T-helper 1 cell treated with Interleukin-12 subunit alpha and Interleukin-12 subunit beta and Interleukin-4 antibody, amounts not matched to agents 30 μg/mL and 1 μg/mL, for 36 hours (primary cell): Measurements from ENCODE around the gene JAM2.

Experiments
- H3K27ac Mint-ChIP-seq: one replicate; pipeline ENCODE4 v1.8.0; 2021; ENCODE audit warnings: mild to moderate bottlenecking, mixed read lengths
- H3K27me3 Mint-ChIP-seq: one replicate; pipeline ENCODE4 v1.8.0; 2021; ENCODE audit warnings: low read depth, mixed read lengths
- H3K36me3 Mint-ChIP-seq: one replicate; pipeline ENCODE4 v1.8.0; 2021; ENCODE audit warnings: low read depth, mixed read lengths
- H3K4me1 Mint-ChIP-seq: one replicate; pipeline ENCODE4 v1.8.0; 2021; ENCODE audit warnings: low read depth, mixed read lengths
- H3K4me3 Mint-ChIP-seq: one replicate; pipeline ENCODE4 v1.8.0; 2021; ENCODE audit warnings: mild to moderate bottlenecking, moderate library complexity, mixed read lengths
- H3K9me3 Mint-ChIP-seq: one replicate; pipeline ENCODE4 v1.8.0; 2021; ENCODE audit warnings: mixed read lengths

The JAM2 gene

GRCh38 chr21:25757531-25757930, 118.5 kb downstream of the JAM2 start:
- no peak overlapping the region for H3K27ac Mint-ChIP-seq
- H3K36me3 Mint-ChIP-seq, result peaks cover 50% of the 10 kb centered on the region
- H3K4me1 Mint-ChIP-seq, result peaks cover 25% of the 10 kb centered on the region
- H3K9me3 Mint-ChIP-seq, result no peaks in the 10 kb centered on the region
- no peak overlapping the region for H3K4me3 Mint-ChIP-seq
- H3K27me3 Mint-ChIP-seq, result no peaks in the 10 kb centered on the region

GRCh38 chr21:25759573-25759972, 120.5 kb downstream of the JAM2 start:
- no peaks in the 10 kb centered on the region for H3K9me3 Mint-ChIP-seq
- H3K27me3 Mint-ChIP-seq, result no peaks in the 10 kb centered on the region
- H3K36me3 Mint-ChIP-seq, result peaks cover 40% of the 10 kb centered on the region
- H3K27ac Mint-ChIP-seq, result peak overlapping the region; percentile 37
- H3K4me3 Mint-ChIP-seq, result peak overlapping the region; percentile 3
- H3K4me1 Mint-ChIP-seq, result peaks cover 25% of the 10 kb centered on the region

DNA sequence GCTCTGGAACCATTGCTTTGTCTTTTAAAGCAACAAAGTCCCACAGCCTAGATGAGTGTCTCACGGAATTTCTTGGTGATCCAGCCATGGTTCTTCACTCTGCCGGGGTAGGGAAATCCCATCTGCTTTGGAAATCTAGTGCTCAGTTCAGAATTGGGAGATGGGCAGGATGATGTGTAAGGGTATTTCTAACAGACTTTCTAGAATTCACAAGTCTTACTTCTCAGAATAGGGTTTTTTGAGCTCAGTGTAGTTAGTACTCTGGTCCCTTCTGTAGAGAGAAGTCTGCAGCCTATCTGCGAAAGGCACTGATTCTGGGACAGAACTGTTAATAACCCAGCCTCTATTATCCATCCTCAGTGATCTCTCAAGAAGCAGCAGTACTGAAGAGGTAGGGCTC, 121.0 kb downstream of the JAM2 start:
- peaks cover 25% of the 10 kb centered on the region for H3K4me1 Mint-ChIP-seq
- H3K27ac Mint-ChIP-seq, result no peak overlapping the region
- H3K27me3 Mint-ChIP-seq, result no peaks in the 10 kb centered on the region
- peaks cover 42% of the 10 kb centered on the region for H3K36me3 Mint-ChIP-seq
- H3K9me3 Mint-ChIP-seq, result no peaks in the 10 kb centered on the region
- H3K4me3 Mint-ChIP-seq, result no peak overlapping the region

GRCh38 chr21:25760677-25761076, 121.6 kb downstream of the JAM2 start:
- Mint-ChIP-seq H3K27ac (no peak overlapping the region), H3K36me3 (peaks cover 44% of the 10 kb centered on the region), H3K4me3 (no peak overlapping the region)

DNA sequence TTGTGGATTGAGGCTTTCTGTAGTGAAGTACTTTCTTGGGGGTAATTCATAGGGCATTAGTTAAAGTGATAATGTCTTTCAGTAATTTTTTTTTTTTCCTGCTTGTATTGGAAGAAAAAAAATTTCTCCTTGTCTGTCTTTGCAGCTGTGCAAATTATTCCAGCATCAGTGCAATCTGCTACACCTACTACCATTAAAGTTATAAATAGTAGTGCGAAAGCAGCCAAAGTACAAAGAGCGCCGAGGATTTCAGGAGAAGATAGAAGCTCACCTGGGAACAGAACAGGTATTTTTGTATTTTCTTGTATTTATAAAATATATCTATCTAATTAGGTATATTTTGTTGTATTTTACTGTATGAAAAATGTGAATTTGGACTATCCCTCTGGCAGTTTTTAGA, 125.0 kb downstream of the JAM2 start:
- H3K27ac Mint-ChIP-seq, result no peak overlapping the region
- H3K4me3 Mint-ChIP-seq, result no peak overlapping the region
- H3K4me1 Mint-ChIP-seq, result peaks cover 13% of the 10 kb centered on the region
- H3K27me3 Mint-ChIP-seq, result no peaks in the 10 kb centered on the region
- no peaks in the 10 kb centered on the region for H3K9me3 Mint-ChIP-seq
- H3K36me3 Mint-ChIP-seq, result peaks cover 45% of the 10 kb centered on the region

More at GRCh38 chr21:25760677-25761076, 121.6 kb downstream of the JAM2 start:
- no peaks in the 10 kb centered on the region for H3K9me3 Mint-ChIP-seq
- H3K27me3 Mint-ChIP-seq, result no peaks in the 10 kb centered on the region
- peaks cover 25% of the 10 kb centered on the region for H3K4me1 Mint-ChIP-seq
